Keratinocyte (primary cell): ENCODE measurements around the gene RNU2-63P. TPM values are rescaled to one million over a fixed set of nuclear protein-coding genes. Genes with fewer than 3 reads are reported as not detected.
A peak's percentile ranks its signal among the peaks of the same experiment; 100 is the strongest.

ENCODE experiments used
- DNase-seq: peaks from one replicate; pipeline ENCODE4 v3.0.0-alpha.2; 2011; ENCODE audit warnings: low read depth, missing footprints, low spot score
- FAIRE-seq: peaks from 2 replicates; lab custom pipeline; 2011; peaks lifted over from hg19 to GRCh38; lab: Jason Lieb, UNC
- H2AFZ ChIP-seq: 2 replicates; pipeline ENCODE4 v1.6.0; 2012; ENCODE audit warnings: low read length, control low read depth, inconsistent platforms; ENCODE audit not compliant: control insufficient read depth
- H3K27ac ChIP-seq: 2 replicates; pipeline ENCODE4 v1.5.1; 2011; ENCODE audit warnings: low read length; ENCODE audit not compliant: control insufficient read depth, insufficient read depth
- H3K27me3 ChIP-seq: 3 replicates; pipeline ENCODE4 v1.6.0; 2011; ENCODE audit warnings: low read length; ENCODE audit not compliant: control insufficient read depth, insufficient read depth; ENCODE audit errors: extremely low read depth
- H3K36me3 ChIP-seq, 2 experiments: 2 replicates in 1 of 2; 3 replicates in 1 of 2; pipeline ENCODE4 v1.5.1; 2011; ENCODE audit warnings: low read length in 2 of 2, mild to moderate bottlenecking in 1 of 2; ENCODE audit not compliant: control insufficient read depth in 2 of 2, insufficient read depth in 2 of 2; ENCODE audit errors: extremely low read depth in 1 of 2
- H3K4me1 ChIP-seq: 3 replicates; pipeline ENCODE4 v1.5.1; 2011; ENCODE audit warnings: low read length; ENCODE audit not compliant: control insufficient read depth, insufficient read depth; ENCODE audit errors: extremely low read depth
- H3K4me2 ChIP-seq: 3 replicates; pipeline ENCODE4 v1.6.0; 2011; ENCODE audit warnings: low read depth, low read length; ENCODE audit not compliant: control insufficient read depth, insufficient read depth; ENCODE audit errors: extremely low read depth
- H3K4me3 ChIP-seq, 3 experiments: fragments of 200-600 bp in 1 of 3; sonication (generic) in 1 of 3; 2 replicates in 2 of 3; 3 replicates in 1 of 3; pipeline ENCODE4 v1.5.1; 2011 to 2016; ENCODE audit warnings: low read length in 3 of 3, mild to moderate bottlenecking in 3 of 3, control low read depth in 2 of 3, inconsistent platforms in 1 of 3, low read depth in 1 of 3, mixed read lengths in 1 of 3, mixed run types in 1 of 3, moderate library complexity in 1 of 3; ENCODE audit not compliant: control insufficient read depth in 2 of 3, insufficient read depth in 2 of 3; ENCODE audit errors: extremely low read depth in 1 of 3
- H3K79me2 ChIP-seq: 2 replicates; pipeline ENCODE4 v1.6.0; 2012; ENCODE audit warnings: low read length; ENCODE audit not compliant: control insufficient read depth, insufficient read depth
- H3K9ac ChIP-seq: 3 replicates; pipeline ENCODE4 v1.6.0; 2011; ENCODE audit warnings: low read length; ENCODE audit not compliant: control insufficient read depth, insufficient read depth; ENCODE audit errors: extremely low read depth
- H3K9me1 ChIP-seq: 3 replicates; pipeline ENCODE4 v1.6.0; 2011; ENCODE audit warnings: low read length; ENCODE audit not compliant: control insufficient read depth, insufficient read depth; ENCODE audit errors: extremely low read depth
- H3K9me3 ChIP-seq: 2 replicates; pipeline ENCODE4 v1.5.1; 2012; ENCODE audit warnings: low read depth, low read length; ENCODE audit not compliant: control insufficient read depth
- H4K20me1 ChIP-seq: 3 replicates; pipeline ENCODE4 v1.6.0; 2011; ENCODE audit warnings: low read length; ENCODE audit not compliant: control insufficient read depth, insufficient read depth; ENCODE audit errors: extremely low read depth
- CTCF ChIP-seq, 3 experiments: IDR thresholded peaks in 1 of 3; conservative IDR thresholded peaks in 1 of 3; optimal IDR thresholded peaks in 1 of 3; 2 replicates in 2 of 3; 3 replicates in 1 of 3; pipeline versions ENCODE3 to v1.5.1; 2011; ENCODE audit warnings: low read length in 3 of 3, mild to moderate bottlenecking in 3 of 3, moderate library complexity in 2 of 3, control low read depth in 1 of 3, inconsistent platforms in 1 of 3; ENCODE audit not compliant: insufficient read depth in 2 of 3; ENCODE audit errors: extremely low read depth in 1 of 3
- EZH2 ChIP-seq: IDR thresholded peaks from one replicate; pipeline ENCODE4 v1.6.1; 2012; ENCODE audit warnings: inconsistent platforms, mild to moderate bottlenecking, low read length, moderate library complexity
- dilution Hi-C: fragments of 300-500 bp; cut with MboI; formaldehyde crosslinking; loops from one replicate; pipeline ENCODE4 v1.7.0; 2020; ENCODE audit warnings: low sequenced_read_pairs; ENCODE audit not compliant: extremely low pct_ligation_motif_present
- polyA plus RNA-seq, 5 experiments: library from polyadenylated mRNA; depleted of rRNA in 3 of 5; stranded (reverse) in 3 of 5; stranded (forward) in 1 of 5; unstranded in 1 of 5; fragments of >200 nt; gene quantifications; 1 replicate in 1 of 5; 2 replicates in 3 of 5; 3 replicates in 1 of 5; pipeline versions ENCODE4 v1.2.1 to v1.2.3, GENCODE V29; 2011 to 2012; ENCODE audit warnings: missing spikeins in 2 of 5, low read depth in 1 of 5, low replicate concordance in 1 of 5

Gene RNU2-63P
- polyA plus RNA-seq, 1 donor (not counting 4 experiments of a cell fraction or from before 2014, with no cell fraction given), result 2.4 TPM

DNA sequence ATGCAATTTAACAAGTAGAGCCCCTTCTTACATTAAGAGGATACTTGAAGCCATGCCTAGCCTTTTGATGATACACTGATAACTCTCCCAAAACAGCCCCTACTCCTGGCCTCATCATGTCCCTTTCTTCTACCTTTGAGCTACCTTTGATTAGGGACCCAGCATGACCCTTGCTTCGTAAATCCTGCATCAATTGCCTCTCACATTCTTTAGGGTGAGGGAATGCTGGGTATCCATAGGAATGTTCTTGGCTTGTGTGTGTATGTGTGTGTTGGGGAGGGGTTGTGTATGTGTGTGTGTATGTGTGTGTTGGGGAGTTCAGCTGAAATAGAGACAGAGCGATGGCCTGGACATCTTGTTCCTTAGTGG, 44.5 kb upstream of the RNU2-63P start:
- no peak for TF ChIP-seq EZH2
- TF ChIP-seq CTCF (optimal IDR thresholded peaks at IDR 0.05 in 1 of 3, IDR thresholded peaks at IDR 0.05 in 1 of 3, conservative IDR thresholded peaks at IDR 0.05 in 1 of 3; ENCODE audit: extremely low read depth in 1 of 3, insufficient read depth in 2 of 3, low read length in 3 of 3), result no peak
- FAIRE-seq (no peak), DNase-seq (no peak)
- no peak overlapping the region for H3K9ac ChIP-seq
- dilution Hi-C loops, result no loop called here
- no peak overlapping the region for H3K4me3 ChIP-seq
- no peak overlapping the region for H3K4me2 ChIP-seq
- no peaks in the 10 kb centered on the region for H3K9me1 ChIP-seq
- H3K27ac ChIP-seq, result no peak overlapping the region
- H4K20me1 ChIP-seq, result no peaks in the 10 kb centered on the region
- H2AFZ ChIP-seq, result no peak overlapping the region
- no peaks in the 10 kb centered on the region for H3K36me3 ChIP-seq
- H3K27me3 ChIP-seq, result no peaks in the 10 kb centered on the region
- no peaks in the 10 kb centered on the region for H3K9me3 ChIP-seq
- no peaks in the 10 kb centered on the region for H3K79me2 ChIP-seq
- peaks cover 4% of the 10 kb centered on the region for H3K4me1 ChIP-seq

GRCh38 chr2:88059979-88060906, 43.9 kb upstream of the RNU2-63P start:
- H3K9me3 ChIP-seq, result no peaks in the 10 kb centered on the region
- DNase-seq, result no peak
- peak; percentile 67 for FAIRE-seq
- H3K4me2 ChIP-seq, result no peak overlapping the region
- no peak overlapping the region for H2AFZ ChIP-seq
- peaks cover 5% of the 10 kb centered on the region for H3K4me1 ChIP-seq
- H3K27ac ChIP-seq, result no peak overlapping the region
- no peaks in the 10 kb centered on the region for H3K79me2 ChIP-seq
- H3K9ac ChIP-seq, result no peak overlapping the region
- TF ChIP-seq EZH2 (no peak), CTCF (optimal IDR thresholded peaks at IDR 0.05 in 1 of 3, IDR thresholded peaks at IDR 0.05 in 1 of 3, conservative IDR thresholded peaks at IDR 0.05 in 1 of 3; ENCODE audit: extremely low read depth in 1 of 3, insufficient read depth in 2 of 3, low read length in 3 of 3) (peak; percentile 64 to 75 (median 67))
- H3K36me3 ChIP-seq, result no peaks in the 10 kb centered on the region
- H3K9me1 ChIP-seq, result no peaks in the 10 kb centered on the region
- dilution Hi-C loops, result no loop called here
- no peaks in the 10 kb centered on the region for H3K27me3 ChIP-seq
- H3K4me3 ChIP-seq, result no peak overlapping the region
- H4K20me1 ChIP-seq, result no peaks in the 10 kb centered on the region
